Urinary bladder (tissue), 4 donors: ENCODE data around the gene ARSA. TPM values are rescaled to one million over a fixed set of nuclear protein-coding genes. Genes with fewer than 3 reads are reported as not detected.
"Not testable (repeated sequence)": the region's sequence is repeated elsewhere in the genome, so short reads cannot be mapped to it uniquely, and the experiment has no call there.

ENCODE experiments used
- DNase-seq: peaks from one replicate; pipeline ENCODE4 v3.0.0-alpha.2; 2015; ENCODE audit errors: extremely low spot score
- H3K27ac ChIP-seq: one replicate; pipeline ENCODE4 v1.5.1; 2013; ENCODE audit warnings: low read depth, mild to moderate bottlenecking, moderate library complexity
- H3K36me3 ChIP-seq: one replicate; pipeline ENCODE4 v1.6.1; 2013; ENCODE audit warnings: mild to moderate bottlenecking, moderate library complexity; ENCODE audit not compliant: insufficient read depth
- H3K4me1 ChIP-seq: one replicate; pipeline ENCODE4 v1.6.1; 2013; ENCODE audit warnings: mild to moderate bottlenecking, moderate library complexity; ENCODE audit not compliant: insufficient read depth
- H3K4me3 ChIP-seq: one replicate; pipeline ENCODE4 v1.5.1; 2013; ENCODE audit warnings: low read depth, low read length
- WGBS: extraction: QIAGEN DNeasy Blood & Tissue Kit; methylation state at CpG from one replicate; pipeline ENCODE4 v1.1.7; 2013; 5-methylcytosine and 5-hydroxymethylcytosine counted together
- polyA plus RNA-seq: library from polyadenylated mRNA; stranded (reverse); fragments of 200-250 nt; gene quantifications from one replicate; pipeline ENCODE4 v1.2.3, GENCODE V29; 2013
- total RNA-seq: library from RNA; depleted of rRNA; stranded (reverse); fragments of >200 nt; gene quantifications from one replicate; pipeline ENCODE4 v1.2.3, GENCODE V29; 2014
- donor health status: healthy with polysubstance abuse.
- donor health status: healthy.

Gene ARSA
- total and polyA plus RNA-seq, 2 donors: 8.7 to 36.3 TPM

GRCh38 chr22:50640296-50640695 lies 12.3 kb upstream of the ARSA start:
- not testable (repeated sequence) for H3K4me1 ChIP-seq, H3K27ac ChIP-seq, H3K4me3 ChIP-seq, H3K36me3 ChIP-seq, DNase-seq
- 97% methylated on average over 12 of the region's 12 CpGs for WGBS

GRCh38 chr22:50635591-50635990 lies 7.6 kb upstream of the ARSA start:
- Histone ChIP-seq H3K36me3 (no peaks in the 10 kb centered on the region), H3K4me3 (no peak overlapping the region), H3K27ac (no peak overlapping the region), H3K4me1 (no peaks in the 10 kb centered on the region)
- WGBS: 94% methylated on average over 11 of the region's 11 CpGs
- no peak for DNase-seq

GRCh38 chr22:50633771-50634170 lies 5.8 kb upstream of the ARSA start:
- H3K36me3 ChIP-seq: no peaks in the 10 kb centered on the region
- 80% methylated on average over 11 of the region's 11 CpGs for WGBS
- DNase-seq: no peak
- no peak overlapping the region for H3K27ac ChIP-seq
- H3K4me3 ChIP-seq: no peak overlapping the region
- no peaks in the 10 kb centered on the region for H3K4me1 ChIP-seq

GRCh38 chr22:50633086-50633485 lies 5.1 kb upstream of the ARSA start:
- DNase-seq: no peak
- H3K4me3 ChIP-seq: no peak overlapping the region
- 68% methylated on average over 5 of the region's 5 CpGs for WGBS
- no peaks in the 10 kb centered on the region for H3K36me3 ChIP-seq
- no peak overlapping the region for H3K27ac ChIP-seq
- H3K4me1 ChIP-seq: no peaks in the 10 kb centered on the region

GRCh38 chr22:50630376-50630775 lies 2.4 kb upstream of the ARSA start:
- Histone ChIP-seq H3K36me3 (peaks cover 2% of the 10 kb centered on the region), H3K4me3 (no peak overlapping the region), H3K27ac (no peak overlapping the region), H3K4me1 (no peaks in the 10 kb centered on the region)
- no peak for DNase-seq
- 84% methylated on average over 5 of the region's 5 CpGs for WGBS

- WGBS: 25% methylated on average over 16 of the region's 16 CpGs
- Histone ChIP-seq H3K4me1 (no peaks in the 10 kb centered on the region), H3K36me3 (peaks cover 2% of the 10 kb centered on the region), H3K4me3 (peak overlapping the region; percentile 66), H3K27ac (no peak overlapping the region)
- no peak for DNase-seq
These were observed 687 bp upstream of the ARSA start for GRCh38 chr22:50628543-50629134.

GRCh38 chr22:50626850-50627641 lies 906 bp downstream of the ARSA start:
- DNase-seq: no peak
- H3K4me1 ChIP-seq: no peaks in the 10 kb centered on the region
- no peak overlapping the region for H3K27ac ChIP-seq
- H3K36me3 ChIP-seq: peaks cover 2% of the 10 kb centered on the region
- peak overlapping the region; percentile 66 for H3K4me3 ChIP-seq
- 78% methylated on average over 42 of the region's 42 CpGs for WGBS

- Histone ChIP-seq H3K4me1 (no peaks in the 10 kb centered on the region), H3K36me3 (peaks cover 2% of the 10 kb centered on the region), H3K27ac (no peak overlapping the region), H3K4me3 (no peak overlapping the region)
- WGBS: 88% methylated on average over 12 of the region's 12 CpGs
- DNase-seq: no peak
These were observed 1.6 kb downstream of the ARSA start for GRCh38 chr22:50626314-50626849.

GRCh38 chr22:50625568-50626313 lies 2.2 kb downstream of the ARSA start:
- 89% methylated on average over 27 of the region's 27 CpGs for WGBS
- H3K27ac ChIP-seq: no peak overlapping the region
- no peaks in the 10 kb centered on the region for H3K4me1 ChIP-seq
- H3K36me3 ChIP-seq: peaks cover 2% of the 10 kb centered on the region
- DNase-seq: no peak
- H3K4me3 ChIP-seq: no peak overlapping the region

GRCh38 chr22:50625131-50625567 lies 2.8 kb downstream of the ARSA start:
- no peak for DNase-seq
- no peaks in the 10 kb centered on the region for H3K4me1 ChIP-seq
- 81% methylated on average over 14 of the region's 14 CpGs for WGBS

GRCh38 chr22:50624347-50625130 lies 3.4 kb downstream of the ARSA start:
- no peak for DNase-seq
- no peak overlapping the region for H3K27ac ChIP-seq
- no peaks in the 10 kb centered on the region for H3K4me1 ChIP-seq
- H3K4me3 ChIP-seq: no peak overlapping the region
- WGBS: 74% methylated on average over 16 of the region's 16 CpGs
- peaks cover 2% of the 10 kb centered on the region for H3K36me3 ChIP-seq

More at GRCh38 chr22:50625131-50625567, 2.8 kb downstream of the ARSA start:
- Histone ChIP-seq H3K36me3 (peaks cover 2% of the 10 kb centered on the region), H3K27ac (no peak overlapping the region), H3K4me3 (no peak overlapping the region)

GRCh38 chr22:50622723-50623327 lies 5.1 kb downstream of the ARSA start:
- Histone ChIP-seq H3K4me3 (no peak overlapping the region), H3K4me1 (no peaks in the 10 kb centered on the region), H3K27ac (no peak overlapping the region), H3K36me3 (peaks cover 2% of the 10 kb centered on the region)
- DNase-seq: no peak
- 68% methylated on average over 16 of the region's 16 CpGs for WGBS
